ENCODE results near the gene POLD2.

The POLD2 gene

GRCh38 chr7:44152971-44153947 lies 29.9 kb upstream of the POLD2 start:
- no peak for DNase-seq (ENCODE audit: low spot score)

DNA sequence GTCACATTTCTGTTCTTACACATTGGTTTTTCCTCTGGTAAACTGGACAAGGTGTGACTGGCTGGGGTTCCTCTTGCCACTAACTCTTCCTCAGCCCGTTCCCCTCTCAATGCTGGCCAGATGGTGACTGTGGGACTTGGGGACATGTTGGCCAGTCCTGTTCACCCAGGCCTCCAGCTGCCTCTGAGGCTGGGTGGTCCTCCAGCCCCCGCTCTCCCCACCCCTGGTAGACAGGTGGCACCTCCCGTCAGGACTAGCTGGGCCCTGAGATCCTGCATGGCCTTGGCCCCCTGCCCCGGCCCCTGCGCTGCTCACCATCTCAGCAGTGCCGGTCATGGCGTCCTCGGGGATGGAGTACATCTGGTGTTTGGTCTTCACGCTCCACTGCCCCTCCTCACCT lies 28.6 kb upstream of the POLD2 start:
- DNase-seq (ENCODE audit: low spot score) = no peak

DNA sequence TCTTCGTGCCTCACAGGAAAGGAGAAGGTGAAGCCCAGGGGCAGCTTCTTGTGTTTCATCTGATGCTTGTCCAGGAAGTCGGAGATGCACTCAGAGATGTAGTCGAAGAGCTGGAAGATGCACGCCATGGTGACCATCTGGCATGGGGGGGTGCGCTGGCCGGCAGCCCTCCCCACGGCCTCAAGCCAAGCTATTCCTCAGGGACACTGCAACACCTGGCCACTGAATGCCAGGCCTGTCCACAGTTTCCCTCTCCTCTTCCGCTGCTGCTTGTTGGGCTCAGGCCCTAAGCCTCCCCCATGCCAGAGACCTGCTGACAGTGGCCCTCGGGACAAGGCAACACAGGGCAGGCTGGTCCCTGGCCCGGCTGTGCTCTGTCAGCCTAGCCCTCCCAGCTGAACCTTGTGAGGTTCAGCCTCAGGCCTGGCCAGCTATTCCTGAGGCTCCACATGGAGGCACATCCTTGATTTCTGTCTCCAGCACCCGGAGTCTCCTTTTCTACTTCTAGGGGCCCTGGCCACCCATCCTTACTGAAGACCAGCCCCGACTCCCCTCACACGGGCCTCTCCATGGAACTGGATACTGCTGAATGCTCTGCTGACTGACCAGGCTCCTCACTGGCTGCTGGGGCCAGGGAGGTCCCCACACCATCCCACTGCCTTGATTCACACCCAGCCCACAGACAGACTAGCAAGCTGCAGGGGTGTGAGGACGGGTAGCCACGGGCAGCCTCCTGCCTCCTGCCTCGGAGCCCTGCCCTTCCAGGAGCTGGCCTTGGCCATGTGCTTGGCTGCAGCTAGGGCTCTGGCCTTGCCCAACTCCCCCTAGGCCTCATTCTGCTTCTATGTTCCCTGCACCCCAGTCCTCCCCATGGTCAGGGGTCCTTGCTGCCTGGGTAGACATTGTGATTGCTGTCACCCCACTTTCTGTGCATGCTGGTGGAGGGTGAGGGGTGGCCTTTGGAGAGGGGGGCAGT lies 27.9 kb upstream of the POLD2 start:
- DNase-seq (ENCODE audit: low spot score) = no peak

DNA sequence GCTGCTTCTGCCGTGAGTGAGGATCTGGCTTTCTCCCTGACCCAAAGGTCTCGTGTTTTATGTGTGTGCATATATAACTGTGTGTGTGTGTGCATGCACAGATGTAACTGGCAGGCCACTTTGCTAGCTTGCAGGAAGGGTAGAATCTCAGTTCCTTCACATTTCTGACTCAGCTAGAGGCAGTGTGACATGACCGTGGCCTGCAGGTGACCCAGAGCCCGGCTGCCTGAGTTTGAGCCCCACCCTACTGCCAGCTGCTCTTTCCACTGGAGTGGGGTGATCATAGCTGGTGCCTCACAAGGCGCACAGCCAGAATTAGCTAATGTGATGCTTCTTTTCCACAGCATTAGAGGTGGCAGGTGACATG lies 27.1 kb upstream of the POLD2 start:
- peak; percentile 21 for DNase-seq (ENCODE audit: low spot score)

- DNase-seq (ENCODE audit: low spot score) = no peak
These were observed 26.5 kb upstream of the POLD2 start for GRCh38 chr7:44149571-44150465.

- DNase-seq (ENCODE audit: low spot score) = no peak
These were observed 25.7 kb upstream of the POLD2 start for GRCh38 chr7:44148961-44149536.

GRCh38 chr7:44148166-44148565 lies 24.8 kb upstream of the POLD2 start:
- DNase-seq (ENCODE audit: low spot score) = no peak

DNA sequence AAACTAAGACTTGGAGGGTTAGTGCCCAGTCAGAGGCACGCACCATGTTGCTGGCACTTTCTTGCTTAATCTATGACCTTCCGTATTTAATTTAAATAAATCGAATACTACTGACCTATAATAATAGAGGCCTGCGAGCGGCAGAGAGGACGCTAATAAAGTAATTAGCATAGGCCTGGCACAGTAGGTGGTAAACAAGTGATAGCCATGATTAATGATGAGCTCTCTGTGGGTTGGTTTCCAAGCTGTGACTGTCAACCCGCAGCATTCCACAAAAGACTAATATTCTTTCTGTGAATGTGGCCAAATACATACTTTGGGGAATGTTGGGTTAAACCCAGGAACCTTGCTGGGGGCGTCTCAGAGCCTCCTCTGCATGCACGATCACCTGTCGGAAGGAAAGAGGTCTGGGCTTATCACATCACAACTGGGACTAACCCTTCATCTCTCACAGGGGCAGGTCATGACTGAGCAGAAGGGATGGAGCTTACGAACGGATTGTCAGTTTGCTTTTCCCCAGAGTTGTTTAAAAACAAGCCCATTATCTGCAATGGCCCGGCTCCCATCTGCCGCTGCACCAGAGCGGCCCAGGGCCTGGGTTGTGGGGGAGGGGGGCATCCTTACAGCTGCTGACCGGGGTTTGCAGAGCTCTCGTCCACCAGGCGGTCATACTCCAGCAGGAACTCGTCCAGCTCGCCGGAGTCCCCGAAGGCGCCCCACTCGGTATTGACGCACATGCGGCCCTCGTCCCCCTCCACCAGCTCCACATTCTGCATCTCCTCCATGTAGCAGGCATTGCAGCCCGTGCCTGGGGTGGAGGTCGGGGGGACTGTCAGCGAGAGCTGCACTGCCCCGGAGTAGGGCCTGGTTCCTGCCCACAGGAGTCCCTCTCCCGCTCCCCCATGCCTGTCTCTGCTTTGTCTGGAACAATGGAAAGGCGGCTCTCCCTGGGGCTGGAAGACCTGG lies 24.0 kb upstream of the POLD2 start:
- DNase-seq (ENCODE audit: low spot score) = no peak

DNA sequence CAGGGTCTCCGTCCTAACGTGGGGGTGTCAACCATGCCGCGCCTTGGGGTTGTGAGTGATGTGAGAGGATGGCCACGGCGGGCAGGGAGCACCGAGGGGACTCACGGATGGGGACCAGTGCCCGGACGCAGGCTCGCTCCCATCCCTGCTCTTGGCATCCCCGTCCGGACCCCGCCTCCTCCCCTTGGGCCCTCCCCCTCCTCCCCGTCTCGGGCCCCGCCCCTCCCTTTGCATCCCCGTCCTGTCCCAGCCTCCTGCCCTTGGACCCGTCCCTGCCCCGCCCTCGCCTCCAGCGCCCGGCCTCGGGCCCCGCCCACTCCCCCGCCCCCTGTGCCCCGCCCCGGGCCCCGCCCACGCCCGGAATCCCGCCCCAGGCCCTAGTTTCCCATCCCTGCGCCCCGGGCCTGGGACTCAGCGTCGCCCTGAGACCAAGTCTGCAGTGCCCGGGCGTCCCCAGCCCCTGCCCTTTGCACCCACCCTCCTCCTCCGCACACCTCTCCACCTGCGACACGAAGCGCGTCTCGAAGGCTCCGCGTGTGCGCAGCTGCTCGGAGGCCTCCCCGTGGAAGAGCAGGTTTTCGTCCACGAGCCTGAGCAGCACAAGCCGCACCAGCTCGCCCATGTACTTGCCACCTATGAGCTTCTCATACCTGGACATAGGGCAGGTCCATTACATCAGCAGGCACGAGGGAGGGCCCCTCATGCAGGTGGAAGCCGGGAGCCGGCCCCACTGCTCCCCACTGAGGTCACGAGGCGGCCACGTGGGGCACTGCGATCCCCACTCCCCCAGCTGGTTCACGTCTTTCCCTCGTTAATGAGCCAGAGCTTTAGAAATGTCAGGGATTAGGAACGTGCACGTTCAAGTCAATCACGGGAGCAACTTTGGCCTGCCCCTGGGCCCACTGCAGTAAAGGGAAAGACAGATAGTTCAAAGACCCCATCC lies 22.9 kb upstream of the POLD2 start:
- peak; percentile 29 for DNase-seq (ENCODE audit: low spot score)

DNA sequence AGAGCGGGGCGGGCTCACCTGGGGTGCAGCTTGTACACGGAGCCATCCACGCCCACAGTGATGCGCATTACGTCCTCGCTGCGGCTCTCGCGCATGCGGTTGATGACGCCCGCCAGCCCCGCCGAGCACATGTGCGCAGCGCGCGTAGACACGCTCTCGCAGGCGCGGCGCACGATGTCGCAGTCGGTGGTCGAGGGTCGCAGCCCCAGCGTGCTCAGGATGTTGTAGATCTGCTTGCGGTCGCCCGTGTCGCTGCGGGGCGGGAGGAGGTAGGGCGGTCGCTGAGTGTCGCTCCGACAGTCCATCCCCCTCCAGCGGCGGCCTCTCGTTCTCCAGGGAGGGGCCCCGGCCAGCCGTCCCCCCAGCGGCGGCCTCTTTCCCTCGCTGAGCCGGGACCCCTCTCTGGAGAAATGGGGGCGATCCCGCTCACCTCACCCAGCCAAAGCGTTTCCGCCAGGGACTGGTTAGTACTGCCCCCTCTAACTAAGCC lies 22.2 kb upstream of the POLD2 start:
- no peak for DNase-seq (ENCODE audit: low spot score)

- DNase-seq (ENCODE audit: low spot score) = no peak
These were observed 21.7 kb upstream of the POLD2 start for GRCh38 chr7:44144968-44145478.

DNA sequence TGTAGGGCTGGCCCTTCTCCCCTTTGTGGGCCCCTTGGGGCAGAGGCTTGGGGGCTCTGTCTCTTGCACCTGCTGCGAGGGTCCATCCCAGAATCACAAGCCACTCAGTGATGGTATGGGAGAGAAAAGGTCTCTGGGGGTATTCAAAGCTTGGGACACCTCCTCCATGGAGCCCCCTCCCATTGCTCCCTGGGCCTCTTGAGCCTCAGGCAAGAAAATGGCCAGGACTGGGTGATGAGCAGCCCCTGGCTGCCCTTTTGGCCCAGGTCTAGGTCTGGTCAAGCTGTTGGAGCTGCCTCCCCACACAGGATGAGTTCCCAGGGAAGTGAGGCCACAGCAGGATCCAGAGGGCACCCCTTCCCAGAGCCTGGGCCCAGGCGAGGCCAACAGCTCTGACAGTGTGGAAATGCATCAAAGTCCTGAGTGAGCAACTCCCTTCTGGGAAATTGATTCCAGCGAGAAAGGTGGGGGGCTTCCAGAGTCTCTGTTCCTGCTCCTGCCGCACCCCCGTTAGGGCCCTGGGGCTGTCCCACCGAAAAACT lies 21.1 kb upstream of the POLD2 start:
- no peak for DNase-seq (ENCODE audit: low spot score)

GRCh38 chr7:44143646-44144250 lies 20.4 kb upstream of the POLD2 start:
- no peak for DNase-seq (ENCODE audit: low spot score)

DNA sequence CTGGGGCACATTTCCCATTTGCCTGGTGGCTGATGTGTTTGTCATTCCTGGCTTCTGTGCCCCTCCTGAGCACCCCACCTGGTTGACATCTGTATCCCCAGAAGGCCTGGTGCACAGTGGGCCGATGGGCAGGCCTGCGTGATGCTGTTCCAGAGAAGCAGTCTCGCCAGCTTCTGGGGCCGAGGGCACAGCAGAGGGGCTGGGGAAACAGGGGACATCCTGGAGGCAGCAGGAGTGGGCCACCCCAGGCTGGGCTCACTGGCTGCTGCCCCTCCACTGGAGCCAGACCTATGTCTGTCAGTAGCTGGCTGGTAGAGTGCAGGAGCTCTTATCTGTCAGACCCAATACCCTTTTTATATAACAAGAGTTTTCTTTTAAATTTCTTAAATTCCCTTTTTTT lies 18.7 kb upstream of the POLD2 start:
- DNase-seq (ENCODE audit: low spot score) = no peak

DNA sequence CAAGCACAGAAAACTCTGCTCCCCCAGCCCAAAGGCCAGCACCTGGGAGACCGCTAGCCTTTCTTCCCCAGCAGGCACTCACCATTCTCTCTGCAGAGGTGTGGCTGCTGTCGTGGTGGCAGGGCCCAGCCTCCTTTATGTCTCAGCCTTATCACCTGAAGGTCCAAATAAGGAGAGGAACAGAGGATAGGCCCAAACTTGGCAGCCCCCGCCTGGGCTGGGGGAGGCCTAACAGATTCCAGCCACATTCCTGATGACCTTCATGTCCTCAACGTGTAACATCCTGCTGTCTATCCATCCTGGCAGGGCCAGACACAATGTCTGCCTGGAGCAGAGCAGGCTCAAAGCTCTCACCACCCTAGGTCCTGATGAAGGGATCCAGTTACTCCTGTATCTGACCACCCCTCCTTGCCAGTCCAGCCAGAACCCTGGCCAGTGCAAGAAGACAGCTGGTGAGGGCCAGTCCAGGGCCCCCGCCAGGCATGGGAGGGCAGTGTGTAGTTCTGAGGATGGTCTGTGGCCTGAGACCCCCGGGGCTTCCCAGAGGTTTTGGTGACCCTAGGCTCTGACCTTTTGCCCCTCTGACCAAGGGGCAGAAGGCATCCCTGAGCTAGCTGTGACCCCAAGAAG lies 18.0 kb upstream of the POLD2 start, which contains the start of gene MYL7:
Gene MYL7 (minus strand): TSS at position 112 of the 630 bp plus-strand sequence. CDS start 27 bp downstream, at position 85.
- DNase-seq (ENCODE audit: low spot score) = no peak

DNA sequence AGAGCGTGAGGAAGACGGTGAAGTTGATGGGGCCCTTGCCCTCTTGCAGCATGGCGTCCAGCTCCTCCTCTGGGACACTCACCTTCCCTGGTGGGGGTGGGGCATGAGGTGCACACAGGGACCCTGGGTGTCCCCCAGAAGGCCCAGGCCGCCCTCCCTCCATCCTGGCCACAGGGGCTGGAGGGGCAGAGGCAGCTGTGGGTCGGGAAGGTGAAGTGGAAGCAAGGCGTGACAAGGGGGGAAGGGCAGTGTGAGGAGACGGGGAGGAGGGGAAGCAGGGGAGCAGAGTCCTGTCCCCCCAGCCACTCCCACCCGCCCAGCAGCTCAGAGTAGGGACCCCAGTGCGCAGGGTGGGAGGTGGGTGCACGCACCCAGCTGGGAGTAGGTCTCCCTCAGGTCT lies 17.0 kb upstream of the POLD2 start:
- DNase-seq (ENCODE audit: low spot score) = no peak

- no peak for DNase-seq (ENCODE audit: low spot score)
These were observed 16.1 kb upstream of the POLD2 start for GRCh38 chr7:44139311-44140010.

All from NAMALWA (cell line).